EL (cell line): ENCODE results near the gene RANBP1.

ENCODE experiments used
- DNase-seq: peaks from one replicate; pipeline ENCODE4 v3.0.0-alpha.2; 2016

Gene RANBP1

DNA sequence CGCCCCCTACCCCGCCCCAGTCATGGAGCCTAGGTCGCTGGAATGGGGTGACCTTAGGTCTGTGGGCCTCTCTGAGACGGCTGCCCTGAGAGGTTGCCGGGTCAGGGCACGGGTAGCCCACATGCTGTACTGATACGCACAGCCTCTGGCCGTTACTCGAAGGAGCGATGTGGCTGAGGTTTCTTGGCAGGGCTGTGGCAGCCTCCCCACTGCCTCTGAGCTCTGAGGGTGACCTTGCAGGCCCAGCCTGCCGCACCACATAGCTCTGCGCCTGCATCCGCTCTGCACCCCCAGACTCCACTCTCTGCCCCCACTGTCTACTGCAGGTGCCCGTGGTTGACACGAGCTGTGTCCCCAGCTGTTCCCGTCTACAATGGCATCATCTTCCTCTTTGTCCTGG is 23.0 kb downstream of the RANBP1 start:
- DNase-seq = no peak

DNA sequence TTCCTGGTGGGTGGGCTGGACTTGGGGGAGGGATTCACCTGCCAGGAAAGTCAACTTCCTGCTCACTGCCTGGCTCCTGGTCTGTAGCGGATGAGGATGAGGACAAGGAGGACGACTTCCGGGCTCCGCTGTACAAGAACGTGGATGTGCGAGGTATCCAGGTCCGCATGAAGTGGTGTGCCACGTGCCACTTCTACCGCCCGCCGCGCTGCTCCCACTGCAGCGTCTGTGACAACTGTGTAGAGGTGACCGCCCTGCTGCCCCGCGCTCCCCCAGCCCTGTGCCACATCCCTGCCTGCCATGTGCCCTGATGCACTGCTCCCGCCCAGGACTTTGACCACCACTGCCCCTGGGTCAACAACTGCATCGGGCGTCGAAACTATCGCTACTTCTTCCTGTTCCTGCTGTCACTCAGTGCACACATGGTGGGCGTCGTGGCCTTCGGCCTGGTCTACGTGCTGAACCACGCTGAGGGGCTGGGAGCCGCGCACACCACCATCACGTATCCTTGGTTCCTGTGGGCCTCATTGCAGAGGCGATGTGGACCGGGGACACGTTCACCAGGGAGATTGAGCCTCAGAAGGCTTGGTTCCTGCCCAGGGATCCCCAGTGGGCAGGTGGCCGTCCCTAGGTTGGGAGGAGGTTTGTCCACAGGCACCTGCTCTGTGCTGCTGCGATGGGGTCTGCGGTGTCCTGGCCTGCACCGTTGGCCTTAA is 23.6 kb downstream of the RANBP1 start:
- no peak for DNase-seq

DNA sequence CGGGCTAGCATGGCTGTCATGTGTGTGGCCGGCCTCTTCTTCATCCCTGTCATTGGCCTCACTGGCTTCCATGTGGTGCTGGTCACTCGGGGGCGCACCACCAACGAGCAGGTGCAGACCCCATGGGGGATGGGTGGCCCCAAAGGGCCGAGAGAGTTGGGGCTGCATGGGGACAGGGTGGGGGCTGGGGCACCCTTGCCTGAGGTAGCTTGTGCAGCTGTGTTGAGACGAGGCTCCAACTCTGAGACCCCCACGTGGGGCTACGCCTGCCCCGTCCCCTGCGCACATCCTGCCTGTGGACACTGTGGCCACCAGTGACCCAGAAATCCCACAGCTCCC is 24.2 kb downstream of the RANBP1 start:
- no peak for DNase-seq

DNA sequence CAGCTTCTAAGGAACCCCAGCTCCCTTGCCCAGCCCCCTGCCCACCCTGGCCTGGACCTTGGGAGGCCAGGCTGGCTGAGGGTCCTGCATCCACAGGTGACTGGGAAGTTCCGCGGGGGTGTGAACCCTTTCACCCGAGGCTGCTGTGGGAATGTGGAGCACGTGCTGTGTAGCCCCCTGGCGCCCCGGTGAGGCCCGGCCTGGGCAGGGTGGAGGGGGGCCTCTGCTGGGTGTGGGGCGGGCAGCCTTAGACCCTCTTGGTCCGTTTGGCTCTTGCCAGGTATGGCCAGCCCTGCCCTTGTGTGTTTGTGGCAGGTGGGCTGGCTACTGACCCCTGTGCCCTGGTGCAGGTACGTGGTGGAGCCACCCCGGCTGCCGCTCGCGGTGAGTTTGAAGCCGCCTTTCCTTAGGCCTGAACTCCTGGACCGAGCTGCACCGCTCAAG is 24.6 kb downstream of the RANBP1 start:
- no peak for DNase-seq

DNA sequence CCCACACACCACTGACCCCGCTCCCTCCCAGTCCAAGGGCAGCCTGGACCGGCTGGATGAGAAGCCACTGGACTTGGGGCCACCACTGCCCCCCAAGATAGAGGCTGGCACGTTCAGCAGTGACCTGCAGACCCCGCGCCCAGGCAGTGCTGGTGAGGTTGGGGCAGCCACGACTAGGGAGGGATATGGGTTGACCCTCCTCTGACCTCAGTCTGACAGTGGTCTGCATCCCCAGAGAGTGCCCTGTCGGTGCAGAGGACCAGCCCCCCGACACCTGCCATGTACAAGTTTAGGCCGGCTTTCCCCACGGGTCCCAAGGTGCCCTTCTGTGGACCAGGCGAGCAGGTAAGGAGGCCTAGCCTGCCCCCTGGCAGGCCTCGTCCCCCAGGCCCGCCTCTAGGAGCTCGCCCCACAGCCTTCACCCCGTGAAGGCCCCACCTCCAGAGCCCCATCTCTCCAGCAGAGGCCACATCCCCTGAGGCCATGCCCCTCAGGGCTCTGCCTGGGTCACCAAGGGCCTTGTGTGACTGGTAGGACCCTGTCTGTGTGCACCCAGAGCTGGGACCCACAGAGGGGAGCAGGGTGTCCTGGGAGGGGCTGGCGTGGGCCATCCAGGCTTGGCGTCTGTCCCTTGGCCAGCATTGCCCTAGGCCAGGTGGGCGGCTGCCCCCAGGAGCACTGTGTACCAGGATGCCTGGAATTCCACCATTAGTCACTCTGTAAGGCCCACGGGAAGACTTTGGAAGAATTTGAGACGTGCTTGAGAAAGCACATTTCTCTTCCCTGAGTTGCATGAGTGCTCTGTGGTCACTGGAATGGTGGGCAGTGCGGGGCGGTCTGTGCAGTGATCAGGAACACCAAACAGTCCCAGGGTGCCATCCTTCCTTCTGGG is 25.5 kb downstream of the RANBP1 start:
- peak; percentile 91 for DNase-seq

DNA sequence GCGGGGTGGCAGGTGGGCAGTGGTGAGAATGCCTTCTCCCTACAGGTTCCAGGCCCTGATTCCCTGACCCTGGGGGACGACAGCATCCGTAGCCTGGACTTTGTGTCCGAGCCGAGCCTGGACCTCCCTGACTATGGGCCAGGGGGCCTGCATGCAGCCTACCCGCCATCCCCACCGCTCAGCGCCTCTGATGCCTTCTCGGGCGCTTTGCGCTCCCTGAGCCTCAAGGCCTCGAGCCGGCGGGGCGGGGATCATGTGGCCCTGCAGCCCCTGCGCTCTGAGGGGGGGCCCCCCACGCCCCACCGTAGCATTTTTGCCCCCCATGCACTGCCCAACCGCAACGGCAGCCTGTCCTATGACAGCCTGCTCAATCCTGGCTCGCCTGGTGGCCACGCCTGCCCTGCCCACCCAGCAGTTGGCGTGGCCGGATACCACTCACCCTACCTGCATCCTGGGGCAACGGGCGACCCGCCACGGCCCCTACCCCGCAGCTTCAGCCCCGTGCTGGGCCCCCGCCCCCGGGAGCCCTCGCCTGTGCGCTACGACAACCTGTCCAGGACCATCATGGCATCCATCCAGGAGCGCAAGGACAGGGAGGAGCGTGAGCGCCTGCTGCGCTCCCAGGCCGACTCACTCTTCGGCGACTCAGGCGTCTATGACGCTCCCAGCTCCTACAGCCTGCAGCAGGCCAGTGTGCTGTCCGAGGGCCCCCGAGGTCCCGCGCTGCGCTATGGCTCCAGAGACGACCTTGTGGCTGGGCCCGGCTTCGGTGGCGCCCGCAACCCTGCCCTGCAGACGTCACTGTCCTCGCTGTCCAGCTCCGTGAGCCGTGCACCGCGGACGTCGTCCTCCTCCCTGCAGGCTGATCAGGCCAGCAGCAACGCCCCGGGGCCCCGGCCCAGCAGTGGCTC is 27.1 kb downstream of the RANBP1 start:
- no peak for DNase-seq

DNA sequence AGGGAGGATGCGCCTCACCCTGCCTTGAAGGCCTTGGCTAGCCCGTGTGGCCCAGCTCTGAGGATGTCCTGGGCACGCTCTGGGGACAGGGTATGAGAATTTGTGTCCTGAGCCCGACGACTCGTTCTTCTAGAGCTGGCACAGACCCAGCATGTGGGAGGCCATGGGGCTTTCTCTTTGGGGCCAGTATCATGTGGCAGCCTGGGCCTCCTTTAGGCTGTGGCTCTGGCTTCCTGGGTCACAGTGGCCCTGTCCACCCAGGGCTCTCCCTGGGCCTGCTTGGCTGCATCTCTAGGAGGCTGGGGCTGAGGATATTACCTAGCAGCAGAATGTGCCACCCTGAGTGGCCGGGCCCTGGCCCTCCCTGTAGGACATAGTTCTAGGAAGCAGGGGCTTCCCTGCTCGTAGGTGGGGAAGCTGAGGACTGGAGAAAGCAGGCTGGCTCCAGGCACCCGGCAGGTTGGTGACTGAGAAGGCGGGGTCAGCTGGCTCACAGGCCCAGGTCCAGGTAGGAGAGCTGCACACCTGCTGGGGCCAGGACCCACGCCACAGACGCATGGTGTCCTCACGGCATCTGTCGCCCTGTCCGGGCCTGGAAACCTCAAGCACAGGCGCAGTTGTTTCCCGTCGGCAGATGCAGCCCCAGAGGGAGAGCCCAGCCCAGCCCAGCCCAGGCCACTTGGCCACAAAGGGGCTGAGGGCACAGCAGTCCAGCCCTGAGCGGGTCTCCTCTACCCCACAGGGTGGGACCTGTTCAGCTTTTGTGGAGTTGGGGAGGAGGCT is 28.2 kb downstream of the RANBP1 start:
- DNase-seq = no peak

DNA sequence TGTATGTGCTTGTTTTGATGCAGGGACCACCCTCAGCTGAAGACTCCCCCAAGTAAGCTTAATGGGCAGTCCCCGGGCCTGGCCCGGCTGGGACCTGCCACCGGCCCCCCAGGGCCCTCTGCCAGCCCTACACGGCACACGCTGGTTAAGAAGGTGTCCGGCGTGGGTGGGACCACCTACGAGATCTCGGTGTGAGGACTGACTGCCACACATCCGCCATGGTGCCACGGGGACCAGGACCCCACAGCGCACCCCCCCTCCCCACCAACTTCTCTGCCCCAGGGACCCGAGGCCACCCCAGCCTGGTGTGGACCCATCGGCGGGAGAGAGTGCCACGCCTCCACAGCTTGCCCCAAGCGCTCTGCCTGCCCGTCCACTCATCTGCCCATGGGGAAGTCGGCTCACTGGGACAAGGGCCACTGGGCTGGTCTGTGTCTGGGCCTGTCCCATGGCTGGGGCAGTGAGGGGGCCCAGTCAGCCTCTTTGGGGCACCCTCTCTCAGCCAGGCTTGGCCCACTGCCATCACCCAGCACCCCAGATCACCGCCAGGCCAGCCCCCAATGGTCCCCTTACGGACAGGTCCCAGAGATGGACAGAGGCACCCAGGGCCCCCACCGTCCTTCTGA is 29.4 kb downstream of the RANBP1 start:
- DNase-seq = no peak

DNA sequence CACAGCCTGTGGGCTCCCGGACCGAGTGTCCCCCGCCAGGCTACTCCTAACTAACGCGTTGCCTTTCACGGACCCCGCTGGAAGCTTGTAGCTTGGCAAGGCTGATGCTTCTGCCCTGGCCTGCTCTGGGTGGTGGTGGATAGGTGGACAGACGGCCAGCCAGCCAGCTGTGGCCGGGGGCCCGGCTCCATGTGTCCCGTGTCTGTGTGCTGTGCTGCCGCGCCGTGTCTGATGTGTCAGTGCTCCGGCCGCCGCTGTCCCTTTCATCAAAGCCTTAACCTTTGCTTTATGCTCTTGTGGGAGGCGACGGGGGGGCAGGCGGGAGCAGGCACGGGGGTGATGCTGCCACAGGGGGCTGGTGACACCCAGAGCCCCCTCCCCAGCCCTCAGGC is 29.9 kb downstream of the RANBP1 start:
- DNase-seq = no peak

DNA sequence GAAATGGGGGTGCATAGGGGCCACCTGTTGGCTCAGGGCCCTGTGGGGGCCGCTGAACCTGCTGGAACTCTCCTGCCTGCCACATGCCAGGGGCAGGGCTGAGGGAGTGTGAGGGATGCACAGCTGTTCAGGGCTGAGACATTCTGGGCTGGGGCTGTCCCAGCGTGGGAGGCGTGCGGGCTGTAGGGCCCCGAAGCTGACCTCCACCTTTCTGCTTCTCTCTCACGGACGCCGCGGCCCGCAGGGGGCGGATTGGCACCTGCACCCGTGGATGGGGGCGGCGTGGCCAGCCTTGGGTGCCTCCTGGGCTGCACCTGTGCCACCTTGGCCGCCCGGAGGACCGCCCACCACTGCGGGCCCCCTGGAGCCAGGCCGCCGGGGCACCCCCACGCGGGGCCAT is 30.9 kb downstream of the RANBP1 start:
- DNase-seq = no peak

DNA sequence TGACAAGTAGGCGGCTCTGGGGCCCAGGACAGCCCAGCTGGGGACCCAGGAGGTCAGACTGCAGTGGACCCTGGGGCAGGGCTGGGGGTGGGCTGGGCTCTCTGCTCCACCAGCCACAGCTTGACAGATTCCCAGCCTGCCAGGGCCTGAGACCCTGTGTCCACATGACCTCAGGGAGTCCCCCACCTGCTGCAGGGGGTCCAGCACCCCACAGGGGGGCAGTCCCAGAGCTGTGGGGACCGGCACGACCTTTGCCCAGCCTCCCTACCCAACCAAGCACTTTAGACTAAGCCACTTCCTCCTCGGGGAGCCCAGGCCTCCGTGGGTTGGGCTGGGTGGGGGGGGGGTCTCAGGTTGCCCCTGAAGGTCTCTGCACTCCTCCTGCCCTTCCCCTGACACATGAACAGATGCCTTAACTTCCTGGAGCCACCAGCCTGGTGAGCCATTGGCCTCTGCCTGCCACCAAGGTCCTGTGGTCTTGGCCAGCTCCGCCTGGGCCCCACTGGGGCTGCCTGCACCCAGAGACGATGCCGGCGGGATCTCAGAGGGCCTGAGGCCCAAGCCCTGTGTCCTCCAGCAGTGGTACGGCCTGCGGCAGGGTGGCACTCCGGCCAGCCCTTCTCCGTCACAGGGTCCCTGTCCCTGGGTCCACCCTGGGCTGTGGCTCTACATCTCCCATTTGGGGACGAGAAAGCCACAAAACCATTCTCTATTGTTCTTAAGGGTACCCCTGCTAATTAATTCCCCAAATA is 31.5 kb downstream of the RANBP1 start:
- no peak for DNase-seq

DNA sequence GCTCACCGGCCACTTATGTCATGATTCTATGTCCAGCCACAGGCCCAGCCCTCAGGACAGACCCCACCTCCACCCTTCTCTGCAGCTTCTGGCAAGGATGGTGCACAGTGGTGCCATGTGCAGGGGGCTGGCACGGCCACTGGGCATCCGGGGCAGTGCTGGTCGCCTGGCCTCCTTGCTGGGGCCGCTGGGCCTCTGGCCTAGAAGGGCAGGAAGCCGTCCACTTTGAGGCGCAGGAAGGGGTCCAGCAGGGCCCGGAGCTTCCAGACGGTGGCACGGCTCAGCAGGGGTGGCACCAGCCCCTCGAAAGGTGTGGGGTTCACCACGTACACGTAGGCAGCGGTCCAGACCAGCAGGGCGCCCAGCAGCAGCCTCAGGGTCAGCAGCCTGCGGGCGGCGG is 32.5 kb downstream of the RANBP1 start:
- no peak for DNase-seq

DNA sequence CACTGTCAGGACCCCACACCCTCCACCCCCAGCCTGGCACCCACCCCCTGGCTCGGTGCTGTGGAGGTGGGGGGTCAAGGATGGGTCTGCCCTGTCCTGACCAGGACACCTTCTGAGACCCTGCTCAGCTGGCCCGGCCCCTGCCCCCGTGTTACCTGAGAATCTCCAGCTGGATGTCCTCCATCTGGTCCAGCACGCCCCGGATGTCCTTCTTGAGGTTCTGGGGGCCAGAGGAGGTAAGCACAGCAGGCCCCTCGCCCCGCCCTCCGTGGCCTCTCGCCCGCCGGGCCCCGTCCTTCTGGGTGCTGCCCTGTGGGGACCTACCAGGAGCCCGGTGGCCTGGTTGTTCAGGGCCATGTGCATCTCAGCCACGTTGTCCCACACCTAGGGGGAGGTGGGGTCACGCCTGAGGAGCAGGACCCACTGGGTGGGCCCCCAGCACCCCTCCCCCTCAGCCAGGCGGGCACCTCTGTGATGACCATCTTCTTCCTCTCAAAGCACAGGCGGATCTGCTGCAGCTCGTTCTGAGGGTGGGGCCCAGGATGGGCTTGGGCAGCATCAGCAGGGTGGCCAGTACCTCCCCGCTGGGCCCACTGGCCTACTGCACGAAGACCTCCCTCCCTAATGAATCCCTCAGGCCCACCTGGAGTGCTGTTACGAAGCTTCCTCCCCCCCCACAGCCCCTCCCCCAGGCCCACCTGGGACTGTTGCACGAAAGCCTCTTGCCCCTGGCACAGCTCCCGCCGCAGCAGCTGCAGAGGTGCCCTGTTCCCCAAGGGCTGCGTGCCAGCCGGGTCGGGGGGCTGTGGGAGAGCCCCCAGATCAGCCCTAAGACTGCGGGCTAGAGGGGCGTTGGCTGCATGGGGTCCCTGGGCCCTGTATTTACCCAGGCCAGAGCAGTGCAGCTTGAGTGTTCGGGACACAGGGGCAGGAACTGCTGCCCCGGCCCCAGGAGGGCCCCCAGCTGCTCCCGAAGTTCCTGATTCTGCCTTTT is 33.6 kb downstream of the RANBP1 start:
- DNase-seq = no peak

DNA sequence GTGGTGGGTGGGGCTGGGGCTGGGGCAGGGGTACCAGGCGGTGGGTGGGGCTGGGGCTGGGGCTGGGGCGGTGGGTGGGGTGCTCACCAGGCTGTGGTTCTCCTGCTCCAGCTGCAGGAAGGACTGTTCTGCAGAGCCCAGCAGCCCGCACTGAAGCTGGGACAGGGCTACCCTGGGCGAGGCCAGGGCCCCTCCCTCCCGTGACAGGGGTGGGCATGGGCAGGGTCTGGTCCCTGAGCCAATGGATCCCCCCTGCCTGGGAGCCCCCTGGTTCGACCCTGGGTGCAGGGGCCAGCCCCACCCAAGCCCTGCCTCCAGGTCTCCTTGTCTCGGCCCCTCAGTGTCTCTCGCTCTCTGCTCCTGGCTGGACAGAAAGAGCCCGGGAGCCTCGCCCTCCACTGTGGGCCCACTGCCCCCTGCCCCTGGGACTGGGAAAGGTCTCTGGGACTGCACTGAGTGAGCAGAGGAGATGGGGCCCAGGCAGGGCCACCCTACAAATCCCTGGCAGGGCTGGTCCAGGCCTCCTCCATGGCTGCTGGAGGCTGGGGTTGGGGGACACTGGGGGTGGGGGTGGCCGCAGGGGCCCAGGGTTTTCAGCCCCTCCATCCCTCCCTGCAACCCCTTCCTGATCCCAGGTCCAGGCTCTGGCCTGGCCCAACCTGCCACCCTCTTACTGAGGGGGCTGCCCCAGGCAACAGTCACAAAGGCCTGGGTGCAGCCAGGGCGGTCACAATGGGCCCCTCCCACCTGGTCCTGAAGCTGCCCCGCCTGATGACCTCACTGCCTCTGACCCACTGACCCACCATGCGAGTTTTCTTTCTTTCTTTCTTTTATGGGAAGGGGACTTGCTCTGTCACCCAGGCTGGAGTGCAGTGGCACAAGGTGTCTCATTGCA is 34.7 kb downstream of the RANBP1 start, which contains the start of gene CCDC188:
Gene CCDC188 (minus strand): TSS at position 675 of the 895 bp plus-strand sequence. CDS start 69 bp downstream, at position 606.
- no peak for DNase-seq

DNA sequence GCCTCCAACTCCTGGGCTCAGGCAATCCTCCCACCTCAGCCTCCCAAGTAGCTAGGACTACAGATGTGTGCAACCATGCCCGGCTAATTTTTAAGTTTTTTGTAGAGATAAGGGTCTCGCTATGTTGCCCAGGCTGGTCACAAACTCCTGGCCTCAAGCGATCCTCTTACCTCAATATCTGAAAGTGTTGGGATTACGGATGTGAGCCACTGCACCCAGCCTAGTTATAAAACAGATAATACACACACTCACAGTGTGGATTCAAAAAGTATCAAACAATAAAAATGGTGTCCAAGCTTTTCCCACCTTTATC is 35.3 kb downstream of the RANBP1 start:
- no peak for DNase-seq

DNA sequence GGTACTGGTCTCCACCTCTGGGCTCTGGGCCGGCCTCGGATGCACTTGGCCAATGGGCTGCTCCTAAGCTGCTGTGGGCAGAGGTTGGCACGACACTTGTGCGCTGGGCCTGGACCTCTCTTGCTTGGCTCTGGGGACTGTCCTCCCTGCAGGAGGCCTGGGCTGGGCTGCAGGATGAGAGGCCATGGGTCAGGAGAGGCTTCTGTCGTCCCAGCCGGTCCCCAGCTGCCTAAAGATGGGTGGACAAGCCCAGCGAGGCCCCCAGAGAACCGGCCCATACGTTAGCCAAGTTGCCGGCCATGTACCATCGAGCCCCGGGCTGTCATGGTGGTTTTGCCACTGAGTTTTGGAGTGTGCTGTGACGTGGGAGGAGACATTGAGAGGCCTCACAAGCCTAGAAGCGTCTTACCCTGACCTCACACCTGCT is 36.6 kb downstream of the RANBP1 start:
- DNase-seq = no peak

DNA sequence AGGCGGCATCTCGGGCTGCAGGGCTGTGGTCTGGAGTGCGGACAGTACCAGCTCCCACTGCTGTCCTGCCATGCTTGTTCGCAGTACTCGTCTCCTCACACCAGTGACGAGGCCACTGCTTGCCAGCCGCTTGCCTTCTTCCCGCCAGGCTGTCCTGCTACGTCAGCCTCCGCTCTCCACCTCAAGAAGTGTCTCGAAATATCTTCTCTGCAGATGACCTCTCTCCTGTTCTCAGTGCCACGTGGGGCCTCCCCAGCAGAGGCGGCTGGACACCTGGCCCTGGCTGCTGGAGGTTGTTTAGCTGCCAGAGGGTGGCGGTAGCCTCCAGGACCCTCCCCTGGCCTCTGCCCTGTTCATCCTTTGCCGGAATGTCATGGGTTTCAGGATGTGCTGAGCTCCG is 38.0 kb downstream of the RANBP1 start:
- no peak for DNase-seq

DNA sequence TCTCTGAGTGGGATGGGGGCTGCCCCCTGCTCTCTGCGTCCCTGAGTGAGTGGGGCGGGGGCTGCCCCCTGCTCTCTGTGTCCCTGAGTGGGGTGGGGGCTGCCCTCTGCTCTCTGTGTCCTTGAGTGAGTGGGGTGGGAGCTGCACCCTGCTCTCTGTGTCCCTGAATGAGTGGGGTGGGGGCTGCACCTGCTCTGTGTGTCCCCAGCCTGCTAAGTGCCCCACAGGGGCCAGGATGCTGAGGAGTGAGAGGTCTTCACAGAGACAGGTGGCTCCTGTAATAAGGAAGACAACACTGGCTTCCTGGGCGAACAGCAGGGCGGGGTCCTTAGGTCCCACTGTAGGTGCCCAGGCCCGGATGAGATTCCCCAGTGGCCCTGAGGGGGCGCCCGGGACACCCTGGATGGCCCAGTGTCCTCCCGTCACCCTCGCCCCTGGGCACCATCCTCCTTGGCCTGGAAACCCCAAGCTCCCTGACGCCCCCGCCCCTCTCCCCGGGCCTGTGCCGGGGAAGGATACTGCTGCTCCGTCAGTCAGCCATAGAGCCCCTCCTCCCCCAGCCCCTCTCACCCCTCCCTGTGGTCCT is 38.8 kb downstream of the RANBP1 start:
- peak; percentile 8 for DNase-seq
